Gastroesophageal sphincter (tissue), 4 donors: ENCODE results near the gene VAV1. TPM values are rescaled to one million over a fixed set of nuclear protein-coding genes. Genes with fewer than 3 reads are reported as not detected.

Experiments used
- ATAC-seq: fragments of 150-250 bp; one replicate; pipeline ENCODE4 v1.9.1; 2016; ENCODE audit warnings: mild to moderate bottlenecking, moderate library complexity
- H3K27ac ChIP-seq, 4 donors: fragments of 200-600 bp; sonication (generic) in 3 of 4; 1 replicate in 3 of 4; 2 replicates in 1 of 4; pipeline ENCODE4 v1.5.1; 2016 to 2019
- H3K27me3 ChIP-seq: fragments of 200-600 bp; sonication (generic); one replicate; pipeline ENCODE4 v1.5.1; 2019
- H3K36me3 ChIP-seq, 2 donors: fragments of 200-600 bp; sonication (generic); one replicate each; pipeline ENCODE4 v1.5.1; 2019; ENCODE audit warnings: control low read depth in 1 of 2
- H3K4me1 ChIP-seq, 3 donors: fragments of 200-600 bp; sonication (generic); 1 replicate in 2 of 3; 2 replicates in 1 of 3; pipeline ENCODE4 v1.5.1; 2016 to 2019; ENCODE audit warnings: control low read depth in 2 of 3
- H3K4me3 ChIP-seq, 2 donors: fragments of 200-600 bp; sonication (generic); one replicate each; pipeline ENCODE4 v1.5.1; 2019; ENCODE audit warnings: mild to moderate bottlenecking in 1 of 2, moderate library complexity in 1 of 2
- H3K9me3 ChIP-seq, 3 donors: fragments of 200-600 bp; sonication (generic); one replicate each; pipeline ENCODE4 v1.5.1; 2017 to 2019; ENCODE audit warnings: control low read depth in 2 of 3
- EP300 ChIP-seq: sonication (generic); formaldehyde crosslinking; IDR thresholded peaks from one replicate; pipeline ENCODE4 v1.6.1; 2017; ENCODE audit warnings: antibody characterized with exemption, mild to moderate bottlenecking
- POLR2A ChIP-seq, 2 donors: fragments of 450-650 bp; IDR thresholded peaks; one replicate each; pipeline ENCODE4 v1.6.1; 2017; ENCODE audit warnings: antibody characterized with exemption in 2 of 2, mild to moderate bottlenecking in 2 of 2, moderate library complexity in 1 of 2
- POLR2AphosphoS5 ChIP-seq: sonication (generic); formaldehyde crosslinking; IDR thresholded peaks from one replicate; pipeline ENCODE4 v1.6.1; 2017; ENCODE audit warnings: antibody characterized with exemption
- WGBS, 2 donors: methylation state at CpG; one replicate each; pipeline ENCODE4 v1.1.5; 2018; ENCODE audit warnings: low coverage in 1 of 2; 5-methylcytosine and 5-hydroxymethylcytosine counted together
- total RNA-seq, 4 donors: library from RNA; depleted of rRNA; stranded (reverse); fragments of >200 nt; gene quantifications; one replicate each; pipeline ENCODE4 v1.1.0, GENCODE V29; 2016
- TF ChIP-seq, protein P1 (sequence below), 4 experiments: fragments of 200-600 bp in 2 of 4; fragments of 450-650 bp in 2 of 4; sonication (generic) in 1 of 4; IDR thresholded peaks; one replicate each; pipeline ENCODE4 v1.5.1; 2017 to 2019; ENCODE audit warnings: antibody characterized with exemption in 4 of 4, mild to moderate bottlenecking in 2 of 4, moderate library complexity in 2 of 4

VAV1 gene
- total RNA-seq, 4 donors from 2014 or later, result 2.3 to 7.8 (median 5.7) TPM

GRCh38 chr19:6887316-6887715, 114.8 kb downstream of the VAV1 start, which contains the start of gene ADGRE1:
TSS of gene ADGRE1 (plus strand) at chr19:6887579. CDS start at chr19:6887609, 30 bp downstream.
- Histone ChIP-seq H3K9me3 (peaks cover 0 to 27% (median 0%) of the 10 kb centered on the region in 3 donors), H3K4me1 (no peaks in the 10 kb centered on the region), H3K27ac (no peak within 1 kb of the TSS), H3K27me3 (peaks cover 37% of the 10 kb centered on the region), H3K36me3 (no peaks in the 10 kb centered on the region), H3K4me3 (no peak within 1 kb of the TSS)
- WGBS, 2 donors, result 71 to 85% methylated on average over 3 to 4 of the region's 4 CpGs
- ATAC-seq, result no peak
- TF ChIP-seq POLR2A (IDR thresholded peaks at IDR 0.05), result no peak
- no peak for TF ChIP-seq EP300
- no peak for TF ChIP-seq POLR2AphosphoS5
- TF ChIP-seq, protein P1, sequence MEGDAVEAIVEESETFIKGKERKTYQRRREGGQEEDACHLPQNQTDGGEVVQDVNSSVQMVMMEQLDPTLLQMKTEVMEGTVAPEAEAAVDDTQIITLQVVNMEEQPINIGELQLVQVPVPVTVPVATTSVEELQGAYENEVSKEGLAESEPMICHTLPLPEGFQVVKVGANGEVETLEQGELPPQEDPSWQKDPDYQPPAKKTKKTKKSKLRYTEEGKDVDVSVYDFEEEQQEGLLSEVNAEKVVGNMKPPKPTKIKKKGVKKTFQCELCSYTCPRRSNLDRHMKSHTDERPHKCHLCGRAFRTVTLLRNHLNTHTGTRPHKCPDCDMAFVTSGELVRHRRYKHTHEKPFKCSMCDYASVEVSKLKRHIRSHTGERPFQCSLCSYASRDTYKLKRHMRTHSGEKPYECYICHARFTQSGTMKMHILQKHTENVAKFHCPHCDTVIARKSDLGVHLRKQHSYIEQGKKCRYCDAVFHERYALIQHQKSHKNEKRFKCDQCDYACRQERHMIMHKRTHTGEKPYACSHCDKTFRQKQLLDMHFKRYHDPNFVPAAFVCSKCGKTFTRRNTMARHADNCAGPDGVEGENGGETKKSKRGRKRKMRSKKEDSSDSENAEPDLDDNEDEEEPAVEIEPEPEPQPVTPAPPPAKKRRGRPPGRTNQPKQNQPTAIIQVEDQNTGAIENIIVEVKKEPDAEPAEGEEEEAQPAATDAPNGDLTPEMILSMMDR (IDR thresholded peaks at IDR 0.05), result no peak

DNA sequence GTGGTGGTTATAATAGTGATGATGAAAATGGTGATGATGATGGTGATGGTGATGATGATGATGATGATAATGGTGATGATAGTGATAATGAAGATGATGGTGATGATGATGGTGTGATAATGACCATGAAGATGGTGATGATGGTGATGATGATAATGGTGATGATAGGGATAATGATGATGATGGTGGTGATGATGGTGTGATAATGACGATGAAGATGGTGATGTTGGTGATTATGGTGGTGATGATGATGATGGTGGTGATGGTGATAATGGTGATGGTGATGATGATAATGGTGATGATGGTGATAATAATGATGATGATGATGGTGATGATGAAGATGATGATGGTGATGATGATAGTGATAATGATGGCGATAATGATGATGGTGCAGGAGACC, 116.5 kb downstream of the VAV1 start:
- peaks cover 0 to 27% (median 0%) of the 10 kb centered on the region in 3 donors for H3K9me3 ChIP-seq
- H3K27ac ChIP-seq, result no peak overlapping the region
- H3K36me3 ChIP-seq, result no peaks in the 10 kb centered on the region
- H3K27me3 ChIP-seq, result peaks cover 37% of the 10 kb centered on the region
- 91 to 97% methylated on average over 2 of the region's 2 CpGs for WGBS, 2 donors
- ATAC-seq, result no peak
- H3K4me1 ChIP-seq, result no peaks in the 10 kb centered on the region
- no peak overlapping the region for H3K4me3 ChIP-seq
- TF ChIP-seq POLR2AphosphoS5, result no peak

DNA sequence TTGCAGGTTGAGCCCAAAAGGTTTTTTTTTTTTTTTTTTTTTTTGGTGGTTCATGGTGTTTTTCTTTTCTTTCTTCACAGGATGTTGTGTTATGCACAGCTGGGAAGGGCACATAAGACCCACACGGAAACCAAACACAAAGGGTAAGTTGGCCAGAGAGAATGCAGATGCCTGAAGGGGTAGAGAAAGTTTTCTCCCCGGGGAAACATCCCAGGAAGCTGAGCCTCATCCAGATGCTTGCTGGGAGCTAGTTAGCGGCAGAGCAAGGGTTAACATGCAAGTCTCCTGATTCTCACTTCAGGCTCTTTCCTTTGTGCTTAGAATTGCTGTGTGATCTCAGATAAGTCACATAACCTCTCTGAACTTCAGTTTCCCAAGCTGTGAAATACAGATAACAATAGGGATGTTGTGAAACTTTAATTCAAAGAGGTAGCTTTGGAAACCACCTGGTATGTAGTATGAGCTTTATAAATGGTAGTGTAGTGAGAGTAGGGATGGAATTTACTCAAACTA, 117.9 kb downstream of the VAV1 start:
- H3K27me3 ChIP-seq, result peaks cover 41% of the 10 kb centered on the region
- peaks cover 0 to 41% (median 0%) of the 10 kb centered on the region in 3 donors for H3K9me3 ChIP-seq
- TF ChIP-seq, protein P1 (IDR thresholded peaks at IDR 0.05), result no peak
- TF ChIP-seq POLR2AphosphoS5 (no peak), EP300 (no peak), POLR2A (IDR thresholded peaks at IDR 0.05) (no peak)
- H3K36me3 ChIP-seq, result no peaks in the 10 kb centered on the region
- H3K27ac ChIP-seq, result no peak overlapping the region
- no peaks in the 10 kb centered on the region for H3K4me1 ChIP-seq
- no peak for ATAC-seq
- 27 to 57% methylated on average over 2 to 3 of the region's 3 CpGs for WGBS, 2 donors
- no peak overlapping the region for H3K4me3 ChIP-seq

- ATAC-seq, result no peak
- WGBS, 2 donors, result 63 to 72% methylated on average over 4 to 8 of the region's 8 CpGs
- peaks cover 44% of the 10 kb centered on the region for H3K27me3 ChIP-seq
Observed at GRCh38 chr19:6890938-6891337, 118.4 kb downstream of the VAV1 start.

DNA sequence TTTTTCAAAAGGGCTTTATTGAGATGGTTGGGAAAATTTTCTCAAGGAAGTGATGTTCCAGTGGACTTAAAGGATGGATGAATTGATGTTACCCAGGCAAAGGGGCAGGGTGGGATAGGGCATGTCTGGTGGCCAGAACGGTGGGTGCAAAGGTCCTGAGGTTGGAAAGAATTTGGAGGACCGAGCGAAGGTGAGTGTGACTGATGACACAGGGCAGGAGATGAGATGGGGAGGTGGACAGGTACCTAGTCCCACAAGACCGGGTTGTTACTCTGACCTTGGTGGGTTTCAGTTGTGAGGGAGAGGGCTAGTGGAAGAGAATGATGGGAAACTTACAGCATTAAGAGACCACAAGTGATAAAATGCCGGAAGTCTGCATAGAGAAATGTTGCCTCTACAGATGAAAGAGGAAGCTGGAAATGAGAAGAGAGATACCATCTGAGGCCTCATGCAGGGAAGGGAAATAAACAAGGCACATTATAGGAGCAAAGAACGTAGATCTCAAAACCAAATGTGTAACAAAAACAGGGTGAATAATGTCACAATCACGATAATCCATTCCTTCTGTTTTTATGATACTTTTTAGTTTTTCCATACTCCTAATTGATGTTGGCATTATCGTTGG, 119.4 kb downstream of the VAV1 start:
- Histone ChIP-seq H3K27ac (no peak overlapping the region), H3K4me1 (no peaks in the 10 kb centered on the region), H3K4me3 (no peak overlapping the region), H3K27me3 (peaks cover 43% of the 10 kb centered on the region), H3K36me3 (no peaks in the 10 kb centered on the region), H3K9me3 (peaks cover 0 to 46% (median 0%) of the 10 kb centered on the region in 3 donors)
- ATAC-seq, result no peak
- TF ChIP-seq POLR2AphosphoS5, result no peak
- TF ChIP-seq POLR2A (IDR thresholded peaks at IDR 0.05), result no peak
- TF ChIP-seq, protein P1 (IDR thresholded peaks at IDR 0.05), result no peak
- no peak for TF ChIP-seq EP300
- WGBS, 2 donors, result 77 to 85% methylated on average over 8 of the region's 8 CpGs

More at GRCh38 chr19:6890938-6891337, 118.4 kb downstream of the VAV1 start:
- no peak for TF ChIP-seq POLR2A (IDR thresholded peaks at IDR 0.05)
- TF ChIP-seq POLR2AphosphoS5, result no peak
- no peak for TF ChIP-seq EP300
- Histone ChIP-seq H3K36me3 (no peaks in the 10 kb centered on the region), H3K4me3 (no peak overlapping the region), H3K4me1 (no peaks in the 10 kb centered on the region), H3K9me3 (peaks cover 0 to 46% (median 0%) of the 10 kb centered on the region in 3 donors), H3K27ac (no peak overlapping the region)

- no peak for ATAC-seq
- Histone ChIP-seq H3K9me3 (peaks cover 0 to 50% (median 0%) of the 10 kb centered on the region in 3 donors), H3K4me1 (no peaks in the 10 kb centered on the region), H3K27me3 (peaks cover 26% of the 10 kb centered on the region), H3K4me3 (no peak overlapping the region), H3K36me3 (no peaks in the 10 kb centered on the region), H3K27ac (no peak overlapping the region)
- TF ChIP-seq POLR2AphosphoS5, result no peak
- TF ChIP-seq, protein P1 (IDR thresholded peaks at IDR 0.05), result no peak
- no peak for TF ChIP-seq EP300
- no peak for TF ChIP-seq POLR2A (IDR thresholded peaks at IDR 0.05)
- 71 to 80% methylated on average over 1 of the region's 1 CpG for WGBS, 2 donors
Observed at GRCh38 chr19:6894313-6894712, 121.8 kb downstream of the VAV1 start.
